LNCAP (cell line): ENCODE measurements around the gene NYAP2.

Source experiments
- TF ChIP-seq, protein P1 (sequence below): fragments of 450-650 bp; IDR thresholded peaks from 2 replicates; pipeline ENCODE4 v1.5.1; 2017; ENCODE audit warnings: mild to moderate bottlenecking

NYAP2 gene

DNA sequence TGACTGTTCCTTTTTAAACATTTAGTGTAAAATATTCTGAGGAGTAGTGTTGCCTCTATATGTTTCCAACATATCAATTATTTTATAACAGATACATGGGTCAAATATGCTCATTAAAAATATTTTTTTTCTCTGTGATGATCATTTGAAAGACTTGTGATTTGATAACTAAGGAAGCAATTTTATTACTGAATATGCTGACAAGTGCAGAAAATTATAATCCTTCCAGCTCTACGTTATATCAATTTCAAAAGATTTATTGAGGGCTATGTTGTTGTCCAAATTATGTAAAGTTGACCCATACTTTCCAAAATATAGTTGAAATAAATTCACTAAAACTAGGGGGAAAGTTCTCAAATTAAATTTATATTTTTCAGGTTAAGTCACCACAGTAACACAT, 290.6 kb downstream of the NYAP2 start:
- TF ChIP-seq, protein P1, sequence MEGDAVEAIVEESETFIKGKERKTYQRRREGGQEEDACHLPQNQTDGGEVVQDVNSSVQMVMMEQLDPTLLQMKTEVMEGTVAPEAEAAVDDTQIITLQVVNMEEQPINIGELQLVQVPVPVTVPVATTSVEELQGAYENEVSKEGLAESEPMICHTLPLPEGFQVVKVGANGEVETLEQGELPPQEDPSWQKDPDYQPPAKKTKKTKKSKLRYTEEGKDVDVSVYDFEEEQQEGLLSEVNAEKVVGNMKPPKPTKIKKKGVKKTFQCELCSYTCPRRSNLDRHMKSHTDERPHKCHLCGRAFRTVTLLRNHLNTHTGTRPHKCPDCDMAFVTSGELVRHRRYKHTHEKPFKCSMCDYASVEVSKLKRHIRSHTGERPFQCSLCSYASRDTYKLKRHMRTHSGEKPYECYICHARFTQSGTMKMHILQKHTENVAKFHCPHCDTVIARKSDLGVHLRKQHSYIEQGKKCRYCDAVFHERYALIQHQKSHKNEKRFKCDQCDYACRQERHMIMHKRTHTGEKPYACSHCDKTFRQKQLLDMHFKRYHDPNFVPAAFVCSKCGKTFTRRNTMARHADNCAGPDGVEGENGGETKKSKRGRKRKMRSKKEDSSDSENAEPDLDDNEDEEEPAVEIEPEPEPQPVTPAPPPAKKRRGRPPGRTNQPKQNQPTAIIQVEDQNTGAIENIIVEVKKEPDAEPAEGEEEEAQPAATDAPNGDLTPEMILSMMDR, result no peak

DNA sequence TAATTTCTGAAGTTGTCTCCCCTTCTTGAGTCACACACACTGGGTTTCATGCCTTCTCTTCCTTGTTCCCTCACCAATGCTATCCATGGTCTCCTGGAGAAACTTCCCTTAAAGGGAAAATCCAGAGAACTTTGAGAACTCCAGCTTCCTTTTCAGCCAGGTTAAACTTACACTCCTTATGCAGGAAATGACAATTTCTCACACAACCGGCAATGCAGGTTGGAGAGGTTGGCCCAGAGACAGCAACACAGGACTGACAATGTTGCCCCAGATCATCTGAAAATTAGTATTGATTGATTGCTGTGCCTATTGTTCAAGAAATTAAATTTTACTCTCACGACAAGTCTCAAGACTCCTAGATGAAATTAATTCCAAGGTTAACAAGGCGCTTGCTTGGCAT, 292.2 kb downstream of the NYAP2 start:
- TF ChIP-seq, protein P1, result no peak

DNA sequence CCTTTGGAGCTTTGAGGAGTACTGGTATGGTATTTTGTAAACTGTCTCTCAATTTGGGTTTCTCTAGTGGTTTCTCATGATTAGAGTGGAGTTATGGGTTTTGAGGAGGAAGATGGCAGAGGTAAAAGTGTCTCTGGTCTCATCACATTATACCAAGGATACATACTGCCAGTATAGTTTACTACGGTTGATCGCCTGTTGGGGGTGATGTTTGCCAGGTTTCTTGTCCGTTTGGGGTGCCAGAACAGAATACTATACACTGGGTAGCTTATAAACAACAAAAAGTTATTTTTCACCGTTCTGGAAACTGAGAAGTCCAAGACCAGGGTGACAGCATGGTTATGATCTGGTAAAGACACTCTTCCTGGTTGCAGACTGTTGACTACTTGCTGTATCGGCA, 293.7 kb downstream of the NYAP2 start:
- TF ChIP-seq, protein P1, result no peak

DNA sequence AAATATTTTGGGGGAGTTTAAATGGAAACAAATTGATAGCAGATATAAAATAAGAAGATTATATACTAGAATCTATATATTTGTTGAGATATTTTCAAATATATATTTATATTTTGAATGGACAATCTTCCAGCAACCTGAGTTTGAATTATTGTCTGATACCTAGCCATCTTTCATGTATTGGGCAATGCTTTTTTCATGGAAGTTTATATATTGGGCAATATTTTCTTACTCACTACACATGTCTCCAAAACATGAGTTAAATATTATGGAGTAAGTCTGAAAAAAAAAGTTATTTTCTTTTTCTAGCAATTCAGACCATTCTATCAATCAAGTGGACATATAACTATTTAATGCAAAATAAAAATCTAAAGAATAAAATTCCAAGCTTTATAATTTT, 295.2 kb downstream of the NYAP2 start:
- TF ChIP-seq, protein P1, result no peak

DNA sequence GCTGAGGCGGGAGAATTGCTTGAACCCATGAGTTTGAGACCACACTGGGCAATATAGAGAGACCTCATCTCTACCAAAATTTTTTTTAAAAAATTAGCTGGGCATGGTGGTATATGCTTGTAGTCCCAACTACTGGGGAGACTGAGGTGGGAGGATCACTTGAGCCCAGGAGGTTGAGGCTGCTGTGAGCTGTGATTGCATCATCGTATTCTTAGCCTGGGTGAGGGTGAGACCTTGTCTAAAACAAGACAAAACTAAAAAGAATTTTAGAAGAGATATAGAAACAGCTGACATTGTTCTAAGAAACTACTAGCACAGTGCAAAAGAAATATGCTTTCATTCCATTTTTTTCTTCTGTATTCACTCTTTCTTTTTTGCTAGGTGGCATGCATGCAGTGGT, 298.4 kb downstream of the NYAP2 start:
- TF ChIP-seq, protein P1, result no peak
